ENCODE results near the gene ABCD3.

GRCh38 chr1:94565901-94566300 is 147.7 kb downstream of the ABCD3 start:
- no peak for TF ChIP-seq CTCF (IDR thresholded peaks at IDR 0.05)
- no peak for TF ChIP-seq POLR2A (IDR thresholded peaks at IDR 0.05)

All from right lobe of liver (tissue), 4 donors.